HepG2 (cell line): ENCODE results near the gene KMT2E. TPM values are rescaled to one million over a fixed set of nuclear protein-coding genes. Genes with fewer than 3 reads are reported as not detected.

Source experiments
- AGO1 ChIP-seq: fragments of 200-400 bp; formaldehyde crosslinking; IDR thresholded peaks from 2 replicates; pipeline ENCODE4 v1.6.1; 2017; ENCODE audit warnings: mild to moderate bottlenecking, low read depth, low read length, moderate library complexity; ENCODE audit not compliant: poor library complexity, severe bottlenecking
- ATF7 ChIP-seq, 2 experiments: fragments of 450-650 bp in 1 of 2; sonication (generic) in 1 of 2; formaldehyde crosslinking in 1 of 2; IDR thresholded peaks; 2 replicates each; pipeline versions ENCODE4 v1.4.0 to v1.6.1; 2016 to 2020; ENCODE audit warnings: antibody characterized with exemption in 1 of 2, mild to moderate bottlenecking in 1 of 2, missing genetic modification reagents in 1 of 2
- FOXP1 ChIP-seq, 2 experiments: fragments of 450-650 bp in 1 of 2; IDR thresholded peaks; 2 replicates each; pipeline ENCODE4 v1.6.1; 2017 to 2018; ENCODE audit warnings: antibody characterized with exemption in 1 of 2
- GATAD2A ChIP-seq: IDR thresholded peaks from 2 replicates; pipeline ENCODE4 v1.6.1; 2016
- HOXD1 ChIP-seq: sonication (generic); formaldehyde crosslinking; IDR thresholded peaks from 2 replicates; pipeline ENCODE4 v1.5.0; 2020; ENCODE audit warnings: missing genetic modification reagents
- KDM4B ChIP-seq: sonication (generic); formaldehyde crosslinking; IDR thresholded peaks from 2 replicates; pipeline ENCODE4 v1.4.0; 2020; ENCODE audit warnings: missing genetic modification reagents
- NCOA5 ChIP-seq: sonication (generic); formaldehyde crosslinking; IDR thresholded peaks from 2 replicates; pipeline ENCODE4 v1.4.0; 2020; ENCODE audit warnings: missing genetic modification reagents
- NFE2L2 ChIP-seq: fragments of 150-350 bp; IDR thresholded peaks from 2 replicates; pipeline ENCODE4 v1.6.1; 2014; ENCODE audit warnings: low read length
- PAWR ChIP-seq: sonication (generic); formaldehyde crosslinking; IDR thresholded peaks from 2 replicates; pipeline ENCODE4 v1.4.0; 2020; ENCODE audit warnings: missing genetic modification reagents, mild to moderate bottlenecking, borderline replicate concordance
- RARG ChIP-seq: sonication (generic); formaldehyde crosslinking; IDR thresholded peaks from 2 replicates; pipeline ENCODE4 v1.4.0; 2020; ENCODE audit warnings: low read depth, mild to moderate bottlenecking, missing genetic modification reagents
- SMAD3 ChIP-seq: sonication (generic); formaldehyde crosslinking; IDR thresholded peaks from 2 replicates; pipeline ENCODE4 v1.4.0; 2020; ENCODE audit warnings: missing genetic modification reagents
- SNAI1 ChIP-seq: sonication (generic); formaldehyde crosslinking; IDR thresholded peaks from 2 replicates; pipeline ENCODE4 v1.5.0; 2020; ENCODE audit warnings: mild to moderate bottlenecking, missing genetic modification reagents, borderline replicate concordance
- TSC22D2 ChIP-seq: sonication (generic); formaldehyde crosslinking; IDR thresholded peaks from 2 replicates; pipeline ENCODE4 v1.5.1; 2020; ENCODE audit warnings: missing genetic modification reagents, mild to moderate bottlenecking, borderline replicate concordance
- ZBTB1 ChIP-seq: sonication (generic); formaldehyde crosslinking; IDR thresholded peaks from 2 replicates; pipeline ENCODE4 v1.4.0; 2020; ENCODE audit warnings: missing genetic modification reagents, borderline replicate concordance
- ZKSCAN8 ChIP-seq: IDR thresholded peaks from 2 replicates; pipeline ENCODE4 v1.6.1; 2016; ENCODE audit warnings: borderline replicate concordance, missing genetic modification reagents, missing compliant biosample characterization
- ZNF451 ChIP-seq: sonication (generic); formaldehyde crosslinking; IDR thresholded peaks from 2 replicates; pipeline ENCODE4 v1.5.0; 2020; ENCODE audit warnings: mild to moderate bottlenecking, missing genetic modification reagents
- ZNF598 ChIP-seq: sonication (generic); formaldehyde crosslinking; IDR thresholded peaks from 2 replicates; pipeline ENCODE4 v1.5.1; 2020; ENCODE audit warnings: mild to moderate bottlenecking, missing genetic modification reagents, borderline replicate concordance
- polyA plus RNA-seq, 8 experiments: library from polyadenylated mRNA; depleted of rRNA in 3 of 8; stranded (reverse) in 7 of 8; unstranded in 1 of 8; fragments of >200 nt; fragmentation: Illumina TruSeq in 4 of 8; extraction: Trizol in 4 of 8; gene quantifications; 2 replicates each; pipeline versions ENCODE4 v1.2.1 to v1.2.3, GENCODE V29; 2011 to 2016; ENCODE audit warnings: low read depth in 4 of 8, missing spikeins in 1 of 8, mixed read lengths in 1 of 8; ENCODE audit not compliant: insufficient read depth in 1 of 8
- total RNA-seq, 5 experiments: library from RNA; depleted of rRNA; stranded (reverse); fragments of >200 nt; fragmentation: Illumina TruSeq; extraction: Trizol; gene quantifications; 2 replicates each; pipeline ENCODE4 v1.2.3, GENCODE V29; 2016; ENCODE audit warnings: low read depth in 1 of 5
- TF ChIP-seq, protein P1 (sequence below): sonication (generic); formaldehyde crosslinking; IDR thresholded peaks from 2 replicates; pipeline ENCODE4 v1.5.0; 2020; ENCODE audit warnings: missing genetic modification reagents
- TF ChIP-seq, protein P2 (sequence below): sonication (generic); formaldehyde crosslinking; IDR thresholded peaks from 2 replicates; pipeline ENCODE4 v1.4.0; 2020; ENCODE audit warnings: missing genetic modification reagents, borderline replicate concordance
- TF ChIP-seq, protein P3 (sequence below): sonication (generic); formaldehyde crosslinking; IDR thresholded peaks from 2 replicates; pipeline ENCODE4 v1.5.1; 2020; ENCODE audit warnings: mild to moderate bottlenecking, missing genetic modification reagents, borderline replicate concordance
- TF ChIP-seq, protein P4 (sequence below): sonication (generic); formaldehyde crosslinking; IDR thresholded peaks from 2 replicates; pipeline ENCODE4 v1.5.1; 2020; ENCODE audit warnings: missing genetic modification reagents, mild to moderate bottlenecking, borderline replicate concordance

Gene KMT2E
- total and polyA plus RNA-seq, 2 of the 13 experiments (the other 11 are each of a cell fraction or from before 2014, with no cell fraction given) = 6.3 to 24.4 TPM

DNA sequence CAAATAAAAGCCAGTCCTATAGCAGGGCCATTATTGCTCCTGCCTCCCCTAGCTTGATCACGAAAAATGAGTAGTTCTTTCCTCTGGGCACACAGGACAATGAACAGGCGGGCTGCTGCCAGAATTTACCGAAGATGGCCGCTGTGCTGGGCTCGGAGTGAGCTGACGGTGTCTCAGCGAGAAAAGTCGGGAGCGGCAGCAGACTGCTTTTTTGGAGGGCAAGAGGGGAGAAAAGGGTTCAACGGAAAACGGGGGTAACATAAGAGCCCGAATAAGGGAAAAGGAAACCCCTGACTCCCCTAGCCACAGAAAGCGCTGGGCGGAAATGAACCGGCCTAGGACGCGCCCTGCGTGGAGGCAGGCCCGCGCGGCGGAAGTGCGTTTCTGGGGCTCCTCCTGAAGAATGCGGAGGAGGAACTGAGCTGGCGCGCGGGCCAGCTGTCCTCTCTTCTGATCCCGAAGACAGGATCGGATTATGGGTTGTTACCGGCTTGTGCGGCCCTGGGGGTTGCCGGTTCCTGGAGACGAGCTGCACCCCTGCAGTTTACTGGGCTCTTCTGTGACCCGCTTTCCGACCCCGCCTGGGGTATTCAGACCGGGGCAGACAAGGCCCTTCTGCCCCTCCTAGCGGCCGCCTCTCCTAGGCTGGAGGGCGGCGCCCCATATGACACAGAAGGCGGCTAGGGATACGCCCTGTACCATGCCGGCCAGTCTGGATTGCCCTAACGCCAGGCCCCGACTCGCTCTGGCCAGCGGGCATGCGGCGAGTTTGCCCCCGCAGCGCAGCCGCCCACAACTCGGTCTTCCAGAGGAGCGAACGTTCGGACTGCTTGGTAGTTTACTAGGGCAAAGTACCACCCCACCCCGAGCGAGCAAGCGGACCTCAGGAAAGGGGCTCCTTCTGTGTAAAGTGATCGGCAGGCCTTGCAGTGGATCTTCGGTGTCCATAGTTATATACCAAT, 30.1 kb upstream of the KMT2E start (continued):
- no peak; the same call in 1 of the 2 replicates for TF ChIP-seq GATAD2A (CRISPR knock-in tag)
- TF ChIP-seq, protein P1, sequence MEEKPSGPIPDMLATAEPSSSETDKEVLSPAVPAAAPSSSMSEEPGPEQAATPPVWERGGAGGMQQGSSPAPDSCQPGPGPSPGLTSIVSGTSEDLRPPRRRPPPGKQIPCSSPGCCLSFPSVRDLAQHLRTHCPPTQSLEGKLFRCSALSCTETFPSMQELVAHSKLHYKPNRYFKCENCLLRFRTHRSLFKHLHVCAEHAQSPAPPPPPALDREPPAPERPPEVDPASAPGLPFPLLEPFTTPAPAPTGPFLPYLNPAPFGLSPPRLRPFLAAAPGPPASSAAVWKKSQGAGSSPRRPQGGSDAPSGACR (CRISPR knock-in tag) = peak; percentile 78
- TF ChIP-seq ZNF598 (CRISPR knock-in tag) = no peak
- 0 out of 2 replicates have a peak, but pooled peaks have one; percentile 58 for TF ChIP-seq PAWR
- TF ChIP-seq NFE2L2 = no peak
- TF ChIP-seq, protein P2, sequence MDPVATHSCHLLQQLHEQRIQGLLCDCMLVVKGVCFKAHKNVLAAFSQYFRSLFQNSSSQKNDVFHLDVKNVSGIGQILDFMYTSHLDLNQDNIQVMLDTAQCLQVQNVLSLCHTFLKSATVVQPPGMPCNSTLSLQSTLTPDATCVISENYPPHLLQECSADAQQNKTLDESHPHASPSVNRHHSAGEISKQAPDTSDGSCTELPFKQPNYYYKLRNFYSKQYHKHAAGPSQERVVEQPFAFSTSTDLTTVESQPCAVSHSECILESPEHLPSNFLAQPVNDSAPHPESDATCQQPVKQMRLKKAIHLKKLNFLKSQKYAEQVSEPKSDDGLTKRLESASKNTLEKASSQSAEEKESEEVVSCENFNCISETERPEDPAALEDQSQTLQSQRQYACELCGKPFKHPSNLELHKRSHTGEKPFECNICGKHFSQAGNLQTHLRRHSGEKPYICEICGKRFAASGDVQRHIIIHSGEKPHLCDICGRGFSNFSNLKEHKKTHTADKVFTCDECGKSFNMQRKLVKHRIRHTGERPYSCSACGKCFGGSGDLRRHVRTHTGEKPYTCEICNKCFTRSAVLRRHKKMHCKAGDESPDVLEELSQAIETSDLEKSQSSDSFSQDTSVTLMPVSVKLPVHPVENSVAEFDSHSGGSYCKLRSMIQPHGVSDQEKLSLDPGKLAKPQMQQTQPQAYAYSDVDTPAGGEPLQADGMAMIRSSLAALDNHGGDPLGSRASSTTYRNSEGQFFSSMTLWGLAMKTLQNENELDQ = no peak
- 0 out of 2 replicates have a peak, but pooled peaks have one; percentile 54 for TF ChIP-seq RARG (CRISPR knock-in tag)
- peak; percentile 42; the same call in 1 of the 2 replicates for TF ChIP-seq KDM4B (CRISPR knock-in tag)
- TF ChIP-seq NCOA5 (CRISPR knock-in tag) = no peak
- no peak for TF ChIP-seq ZKSCAN8
- peak; percentile 89; the same call in 1 of the 2 replicates for TF ChIP-seq SNAI1 (CRISPR knock-in tag)
- TF ChIP-seq ZBTB1 (CRISPR knock-in tag) = no peak
- TF ChIP-seq AGO1 = peak; percentile 96
- no peak for TF ChIP-seq ATF7 (IDR thresholded peaks at IDR 0.05)
- TF ChIP-seq ATF7 (CRISPR knock-in tag; IDR thresholded peaks at IDR 0.05) = peak; percentile 57; the same call in 1 of the 2 replicates
- no peak; the same call in 1 of the 2 replicates for TF ChIP-seq TSC22D2 (CRISPR knock-in tag)
- peak; percentile 60; the same call in 1 of the 2 replicates for TF ChIP-seq SMAD3 (CRISPR knock-in tag)
- TF ChIP-seq, protein P3, sequence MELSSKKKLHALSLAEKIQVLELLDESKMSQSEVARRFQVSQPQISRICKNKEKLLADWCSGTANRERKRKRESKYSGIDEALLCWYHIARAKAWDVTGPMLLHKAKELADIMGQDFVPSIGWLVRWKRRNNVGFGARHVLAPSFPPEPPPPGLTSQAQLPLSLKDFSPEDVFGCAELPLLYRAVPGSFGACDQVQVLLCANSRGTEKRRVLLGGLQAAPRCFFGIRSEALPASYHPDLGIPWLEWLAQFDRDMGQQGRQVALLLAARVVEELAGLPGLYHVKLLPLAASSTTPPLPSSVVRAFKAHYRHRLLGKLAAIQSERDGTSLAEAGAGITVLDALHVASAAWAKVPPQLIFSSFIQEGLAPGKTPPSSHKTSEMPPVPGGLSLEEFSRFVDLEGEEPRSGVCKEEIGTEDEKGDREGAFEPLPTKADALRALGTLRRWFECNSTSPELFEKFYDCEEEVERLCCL (CRISPR knock-in tag) = no peak; the same call in 1 of the 2 replicates
- TF ChIP-seq HOXD1 = no peak
- TF ChIP-seq, protein P4, sequence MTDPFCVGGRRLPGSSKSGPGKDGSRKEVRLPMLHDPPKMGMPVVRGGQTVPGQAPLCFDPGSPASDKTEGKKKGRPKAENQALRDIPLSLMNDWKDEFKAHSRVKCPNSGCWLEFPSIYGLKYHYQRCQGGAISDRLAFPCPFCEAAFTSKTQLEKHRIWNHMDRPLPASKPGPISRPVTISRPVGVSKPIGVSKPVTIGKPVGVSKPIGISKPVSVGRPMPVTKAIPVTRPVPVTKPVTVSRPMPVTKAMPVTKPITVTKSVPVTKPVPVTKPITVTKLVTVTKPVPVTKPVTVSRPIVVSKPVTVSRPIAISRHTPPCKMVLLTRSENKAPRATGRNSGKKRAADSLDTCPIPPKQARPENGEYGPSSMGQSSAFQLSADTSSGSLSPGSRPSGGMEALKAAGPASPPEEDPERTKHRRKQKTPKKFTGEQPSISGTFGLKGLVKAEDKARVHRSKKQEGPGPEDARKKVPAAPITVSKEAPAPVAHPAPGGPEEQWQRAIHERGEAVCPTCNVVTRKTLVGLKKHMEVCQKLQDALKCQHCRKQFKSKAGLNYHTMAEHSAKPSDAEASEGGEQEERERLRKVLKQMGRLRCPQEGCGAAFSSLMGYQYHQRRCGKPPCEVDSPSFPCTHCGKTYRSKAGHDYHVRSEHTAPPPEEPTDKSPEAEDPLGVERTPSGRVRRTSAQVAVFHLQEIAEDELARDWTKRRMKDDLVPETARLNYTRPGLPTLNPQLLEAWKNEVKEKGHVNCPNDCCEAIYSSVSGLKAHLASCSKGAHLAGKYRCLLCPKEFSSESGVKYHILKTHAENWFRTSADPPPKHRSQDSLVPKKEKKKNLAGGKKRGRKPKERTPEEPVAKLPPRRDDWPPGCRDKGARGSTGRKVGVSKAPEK (CRISPR knock-in tag) = no peak
- no peak for TF ChIP-seq FOXP1 (IDR thresholded peaks at IDR 0.05)
- TF ChIP-seq FOXP1 (CRISPR knock-in tag; IDR thresholded peaks at IDR 0.05) = no peak
- TF ChIP-seq ZNF451 (CRISPR knock-in tag) = no peak
